ENCODE measurements around the gene FAM89A. TPM values are rescaled to one million over a fixed set of nuclear protein-coding genes. Genes with fewer than 3 reads are reported as not detected.

FAM89A gene
- total and polyA plus RNA-seq, 2 of the 13 experiments (the other 11 are each of a cell fraction or from before 2014, with no cell fraction given) = 0.35 to 0.44 TPM

- TF ChIP-seq ZNF331 (CRISPR knock-in tag; IDR thresholded peaks at IDR 0.05) (peak; percentile 69), HMGA1 (CRISPR knock-in tag; conservative IDR thresholded peaks at IDR 0.05) (no peak), IRF2 (CRISPR knock-in tag; IDR thresholded peaks at IDR 0.05) (peak; percentile 96), ZFP36L2 (CRISPR knock-in tag; IDR thresholded peaks at IDR 0.05) (peak; percentile 46; the same call in 1 of the 2 replicates), HHEX (CRISPR knock-in tag; IDR thresholded peaks at IDR 0.05) (no peak), TIGD3 (CRISPR knock-in tag; IDR thresholded peaks at IDR 0.05; ENCODE audit: borderline replicate concordance) (no peak), ZNF276 (CRISPR knock-in tag; IDR thresholded peaks at IDR 0.05; ENCODE audit: low read depth) (no peak), TFDP2 (CRISPR knock-in tag; IDR thresholded peaks at IDR 0.05) (peak; percentile 74), GMEB2 (CRISPR knock-in tag; IDR thresholded peaks at IDR 0.05; ENCODE audit: low read depth) (peak; percentile 95), ZBED4 (CRISPR knock-in tag; IDR thresholded peaks at IDR 0.05; ENCODE audit: borderline replicate concordance) (peak; percentile 24; the same call in 1 of the 2 replicates), KLF11 (CRISPR knock-in tag; IDR thresholded peaks at IDR 0.05) (no peak), NR0B2 (CRISPR knock-in tag; IDR thresholded peaks at IDR 0.05) (no peak), GLI4 (CRISPR knock-in tag; IDR thresholded peaks at IDR 0.05; ENCODE audit: borderline replicate concordance) (0 out of 2 replicates have a peak, but pooled peaks have one; percentile 34), ZNF207 (IDR thresholded peaks at IDR 0.05; ENCODE audit: borderline replicate concordance) (no peak), ZMYM4 (CRISPR knock-in tag; IDR thresholded peaks at IDR 0.05) (peak; percentile 76), ZNF282 (IDR thresholded peaks at IDR 0.05; ENCODE audit: partially characterized antibody) (no peak), ZC3H4 (CRISPR knock-in tag; IDR thresholded peaks at IDR 0.05; ENCODE audit: borderline replicate concordance) (no peak)
Measured at GRCh38 chr1:230978491-230979388, 61.3 kb downstream of the FAM89A start, which contains the start of the genes ARV1 and TTC13 (continued).

Measured in HepG2 (cell line).